ENCODE measurements around the gene VAV2.

Gene VAV2

GRCh38 chr9:133830711-133831110, 161.4 kb downstream of the VAV2 start:
- DNase-seq: no peak

- no peak for DNase-seq
Observed at GRCh38 chr9:133830310-133830709, 161.8 kb downstream of the VAV2 start.

- no peak for DNase-seq
Observed at GRCh38 chr9:133828338-133828997, 163.7 kb downstream of the VAV2 start.

GRCh38 chr9:133826289-133827085, 165.6 kb downstream of the VAV2 start:
- no peak for DNase-seq

GRCh38 chr9:133825555-133826218, 166.4 kb downstream of the VAV2 start:
- no peak for DNase-seq

- DNase-seq: no peak
Observed at GRCh38 chr9:133824802-133825186, 167.3 kb downstream of the VAV2 start.

- DNase-seq: no peak
Observed at GRCh38 chr9:133824106-133824801, 167.9 kb downstream of the VAV2 start.

- no peak for DNase-seq
Observed at GRCh38 chr9:133823189-133824105, 168.7 kb downstream of the VAV2 start.

GRCh38 chr9:133822430-133823065, 169.6 kb downstream of the VAV2 start:
- DNase-seq: no peak

GRCh38 chr9:133821601-133822429, 170.3 kb downstream of the VAV2 start:
- DNase-seq: peak; percentile 14

GRCh38 chr9:133819923-133820322, 172.2 kb downstream of the VAV2 start:
- DNase-seq: no peak

GRCh38 chr9:133818444-133818843, 173.7 kb downstream of the VAV2 start:
- DNase-seq: no peak

GRCh38 chr9:133815781-133816180, 176.3 kb downstream of the VAV2 start:
- no peak for DNase-seq

GRCh38 chr9:133814586-133815208, 177.4 kb downstream of the VAV2 start:
- DNase-seq: no peak

- DNase-seq: no peak
Observed at GRCh38 chr9:133813749-133814585, 178.2 kb downstream of the VAV2 start.

GRCh38 chr9:133812941-133813748, 179.0 kb downstream of the VAV2 start:
- DNase-seq: no peak

- DNase-seq: no peak
Observed at GRCh38 chr9:133812077-133812868, 179.9 kb downstream of the VAV2 start.

GRCh38 chr9:133811471-133811870, 180.7 kb downstream of the VAV2 start:
- DNase-seq: peak; percentile 7
